Calu3 (cell line): ENCODE data around the gene ARHGAP25. TPM values are rescaled to one million over a fixed set of nuclear protein-coding genes. Genes with fewer than 3 reads are reported as not detected.
A peak's percentile ranks its signal among the peaks of the same experiment; 100 is the strongest.

ENCODE experiments used
- BruUV-seq: library from RNA; stranded (reverse); fragments of 400-500 nt; replicated peaks from 2 replicates; lab custom pipeline; 2021; lab: Mats Ljungman, UMichigan
- CTCF ChIA-PET: fragments of 300-600 bp; sonication (Branson Sonifier 250); formaldehyde crosslinking; loops from one replicate; lab custom pipeline; 2022; ENCODE audit warnings: antibody characterized with exemption; lab: Charles Lee
- DNase-seq: peaks from one replicate; pipeline ENCODE4 v3.0.0; 2022
- H3K27ac Mint-ChIP-seq: one replicate; pipeline ENCODE4 v1.8.0; 2022; ENCODE audit warnings: mixed read lengths; ENCODE audit not compliant: unreplicated experiment
- H3K27me3 Mint-ChIP-seq: one replicate; pipeline ENCODE4 v1.8.0; 2022; ENCODE audit warnings: mixed read lengths; ENCODE audit not compliant: unreplicated experiment
- H3K36me3 Mint-ChIP-seq: one replicate; pipeline ENCODE4 v1.8.0; 2022; ENCODE audit warnings: mild to moderate bottlenecking, moderate library complexity, mixed read lengths; ENCODE audit not compliant: insufficient read depth, unreplicated experiment
- H3K4me1 Mint-ChIP-seq: one replicate; pipeline ENCODE4 v1.8.0; 2022; ENCODE audit warnings: mild to moderate bottlenecking, low read depth, mixed read lengths; ENCODE audit not compliant: unreplicated experiment
- H3K4me3 Mint-ChIP-seq: one replicate; pipeline ENCODE4 v1.8.0; 2022; ENCODE audit warnings: mild to moderate bottlenecking, low read depth, moderate library complexity, mixed read lengths; ENCODE audit not compliant: unreplicated experiment
- H3K9me3 Mint-ChIP-seq: one replicate; pipeline ENCODE4 v1.8.0; 2022; ENCODE audit warnings: low read depth, mixed read lengths; ENCODE audit not compliant: unreplicated experiment
- intact Hi-C: fragments of 100-400 bp; cut with micrococcal nuclease; formaldehyde crosslinking; loops from one replicate; pipeline ENCODE4 v1.10.0; 2022; ENCODE audit not compliant: unreplicated experiment
- total RNA-seq: library from RNA; stranded (reverse); gene quantifications from 2 replicates; pipeline ENCODE4 v1.2.3, GENCODE V29; 2022
- TF ChIP-seq, protein P1 (sequence below): fragments of 200-600 bp; IDR thresholded peaks from one replicate; pipeline ENCODE4 v1.8.0; 2022; ENCODE audit warnings: antibody characterized with exemption; ENCODE audit not compliant: unreplicated experiment

The ARHGAP25 gene
- total RNA-seq, 1 experiment from 2014 or later: not detected

DNA sequence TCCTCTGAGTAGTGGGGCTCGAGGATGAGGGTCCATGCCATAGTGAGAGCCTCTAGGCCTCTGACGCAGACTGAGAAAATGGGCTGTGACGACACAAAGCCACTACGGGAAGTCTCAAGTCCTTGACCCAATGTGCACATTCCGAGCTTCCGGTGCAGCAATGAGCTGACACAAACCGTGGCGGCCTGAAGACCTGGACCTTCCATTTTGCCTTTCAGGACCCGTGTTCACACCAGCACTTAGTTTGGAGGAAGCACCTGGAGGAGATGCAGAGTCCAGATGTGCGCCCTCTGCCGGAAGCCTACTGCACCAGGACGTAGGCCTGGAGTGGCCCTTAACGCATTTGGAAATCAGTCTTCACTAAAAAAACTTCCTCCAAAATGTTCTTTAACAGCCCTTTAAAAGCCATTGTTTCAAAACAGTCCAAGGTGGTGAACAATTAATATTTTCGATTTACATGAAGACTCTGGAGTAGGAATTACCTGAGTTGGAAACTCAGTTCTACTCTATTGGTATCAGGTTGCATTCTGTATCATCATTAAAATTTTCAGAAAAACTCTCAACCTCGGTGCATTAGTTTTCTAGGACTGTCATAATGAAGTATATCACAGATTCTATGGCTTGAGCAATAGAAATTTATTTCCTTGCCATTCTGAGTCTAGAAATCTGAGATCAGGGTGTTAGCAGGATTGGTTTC lies 102.7 kb downstream of the ARHGAP25 start:
- Mint-ChIP-seq H3K36me3 (peaks cover 4% of the 10 kb centered on the region), H3K9me3 (no peaks in the 10 kb centered on the region), H3K4me1 (peaks cover 9% of the 10 kb centered on the region), H3K4me3 (no peak overlapping the region), H3K27ac (no peak overlapping the region), H3K27me3 (peaks cover 10% of the 10 kb centered on the region)
- DNase-seq: no peak
- TF ChIP-seq, protein P1, sequence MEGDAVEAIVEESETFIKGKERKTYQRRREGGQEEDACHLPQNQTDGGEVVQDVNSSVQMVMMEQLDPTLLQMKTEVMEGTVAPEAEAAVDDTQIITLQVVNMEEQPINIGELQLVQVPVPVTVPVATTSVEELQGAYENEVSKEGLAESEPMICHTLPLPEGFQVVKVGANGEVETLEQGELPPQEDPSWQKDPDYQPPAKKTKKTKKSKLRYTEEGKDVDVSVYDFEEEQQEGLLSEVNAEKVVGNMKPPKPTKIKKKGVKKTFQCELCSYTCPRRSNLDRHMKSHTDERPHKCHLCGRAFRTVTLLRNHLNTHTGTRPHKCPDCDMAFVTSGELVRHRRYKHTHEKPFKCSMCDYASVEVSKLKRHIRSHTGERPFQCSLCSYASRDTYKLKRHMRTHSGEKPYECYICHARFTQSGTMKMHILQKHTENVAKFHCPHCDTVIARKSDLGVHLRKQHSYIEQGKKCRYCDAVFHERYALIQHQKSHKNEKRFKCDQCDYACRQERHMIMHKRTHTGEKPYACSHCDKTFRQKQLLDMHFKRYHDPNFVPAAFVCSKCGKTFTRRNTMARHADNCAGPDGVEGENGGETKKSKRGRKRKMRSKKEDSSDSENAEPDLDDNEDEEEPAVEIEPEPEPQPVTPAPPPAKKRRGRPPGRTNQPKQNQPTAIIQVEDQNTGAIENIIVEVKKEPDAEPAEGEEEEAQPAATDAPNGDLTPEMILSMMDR: no peak
- BruUV-seq: no TSS peak
- intact Hi-C loops: no loop called here
- CTCF ChIA-PET: no interaction called here

DNA sequence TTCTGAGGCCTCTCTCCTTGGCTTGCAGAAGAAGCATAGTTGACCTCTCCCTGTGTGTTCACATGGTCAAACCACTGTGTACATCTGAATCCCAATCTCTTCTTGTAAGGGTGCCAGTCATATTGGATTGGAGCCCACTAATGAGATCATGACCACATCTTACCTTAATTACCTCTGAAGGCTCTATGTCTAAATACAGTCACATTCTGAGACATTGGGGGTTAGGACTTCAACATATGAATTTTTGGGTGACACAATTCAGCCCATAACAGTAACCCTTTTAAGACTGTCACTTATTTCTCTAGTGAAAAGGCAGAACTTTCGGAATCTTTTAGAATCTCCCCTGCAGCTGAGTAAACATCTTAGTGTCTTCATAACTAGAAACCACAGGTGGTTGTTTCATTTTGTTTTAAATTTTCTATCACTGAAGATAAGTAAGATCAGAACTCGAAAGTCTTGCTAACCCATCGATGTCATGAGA lies 103.3 kb downstream of the ARHGAP25 start:
- peaks cover 3% of the 10 kb centered on the region for H3K4me1 Mint-ChIP-seq
- BruUV-seq: no TSS peak
- H3K27ac Mint-ChIP-seq: no peak overlapping the region
- no peaks in the 10 kb centered on the region for H3K9me3 Mint-ChIP-seq
- no peak overlapping the region for H3K4me3 Mint-ChIP-seq
- H3K36me3 Mint-ChIP-seq: no peaks in the 10 kb centered on the region
- DNase-seq: no peak
- TF ChIP-seq, protein P1: no peak
- intact Hi-C loops: no loop called here
- CTCF ChIA-PET: interaction anchor here (0.7 kb wide), 1 partner anchor 57 kb away, joined by 3 read pairs; no protein-coding TSS in a partner anchor
- peaks cover 16% of the 10 kb centered on the region for H3K27me3 Mint-ChIP-seq

- no peak for DNase-seq
- no peak overlapping the region for H3K27ac Mint-ChIP-seq
- no peaks in the 10 kb centered on the region for H3K4me1 Mint-ChIP-seq
- H3K36me3 Mint-ChIP-seq: no peaks in the 10 kb centered on the region
- TF ChIP-seq, protein P1: no peak
- peaks cover 23% of the 10 kb centered on the region for H3K27me3 Mint-ChIP-seq
- no TSS peak for BruUV-seq
- no peaks in the 10 kb centered on the region for H3K9me3 Mint-ChIP-seq
- intact Hi-C loops: no loop called here
- CTCF ChIA-PET: interaction anchor here (0.7 kb wide), 1 partner anchor 58 kb away, joined by 3 read pairs; no protein-coding TSS in a partner anchor
- H3K4me3 Mint-ChIP-seq: no peak overlapping the region
Observed at GRCh38 chr2:68838641-68839040, 104.0 kb downstream of the ARHGAP25 start.

GRCh38 chr2:68839260-68839833 lies 104.7 kb downstream of the ARHGAP25 start:
- Mint-ChIP-seq H3K9me3 (no peaks in the 10 kb centered on the region), H3K4me3 (no peak overlapping the region), H3K27ac (no peak overlapping the region), H3K36me3 (no peaks in the 10 kb centered on the region), H3K4me1 (no peaks in the 10 kb centered on the region), H3K27me3 (peaks cover 30% of the 10 kb centered on the region)
- TF ChIP-seq, protein P1: peak; percentile 37
- intact Hi-C loops: no loop called here
- CTCF ChIA-PET: no interaction called here
- BruUV-seq: no TSS peak
- peak; percentile 21 for DNase-seq
